ENCODE data around the gene CTSC.

DNA sequence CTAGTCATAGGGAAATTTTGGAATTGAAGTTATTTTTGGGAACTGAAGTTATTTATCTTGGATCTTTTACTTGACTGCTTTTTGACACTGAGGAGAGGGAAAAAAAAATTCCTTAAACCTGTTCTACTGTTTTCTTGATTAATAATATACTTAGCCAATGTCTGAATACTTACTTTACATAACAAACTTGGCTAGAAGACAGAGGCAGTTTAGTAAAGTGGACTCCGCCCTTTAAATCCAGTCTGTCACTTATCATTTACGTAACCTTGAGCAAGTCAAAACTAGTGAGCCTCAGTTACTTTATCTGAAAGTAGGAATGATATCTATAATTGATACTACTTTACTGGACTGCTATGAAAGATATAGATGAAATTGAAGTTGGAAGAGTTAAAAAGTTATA lies 19.5 kb downstream of the CTSC start:
- TF ChIP-seq FOXM1 (IDR thresholded peaks at IDR 0.05; ENCODE audit: borderline replicate concordance) (no peak), NFRKB (IDR thresholded peaks at IDR 0.05) (no peak)
